WTC11 (cell line): ENCODE data around the gene SYT1. TPM values are rescaled to one million over a fixed set of nuclear protein-coding genes. Genes with fewer than 3 reads are reported as not detected.

Experiments
- ATAC-seq: fragments of 200-7000 bp; cut with Tn5 transposase; 2 replicates; pipeline ENCODE4 v1.10.0; 2021; ENCODE audit warnings: mild to moderate bottlenecking, moderate library complexity
- CTCF ChIA-PET: fragments of 300-600 bp; sonication (Branson Sonifier 250); formaldehyde crosslinking; loops from one replicate; lab custom pipeline; 2021; ENCODE audit warnings: antibody characterized with exemption; lab: Charles Lee
- POLR2A ChIA-PET: fragments of 350-600 bp; sonication (Branson Sonifier 250); formaldehyde crosslinking; loops from one replicate; lab custom pipeline; 2021; ENCODE audit warnings: antibody characterized with exemption; lab: Charles Lee
- DNase-seq: peaks from one replicate; pipeline ENCODE4 v3.0.0; 2021; ENCODE audit warnings: low spot score
- H3K27ac Mint-ChIP-seq: 2 replicates; pipeline ENCODE4 v1.8.0; 2021; ENCODE audit warnings: mixed read lengths
- H3K27me3 Mint-ChIP-seq: 2 replicates; pipeline ENCODE4 v1.8.0; 2021; ENCODE audit warnings: low read depth, mild to moderate bottlenecking, moderate library complexity, mixed read lengths
- H3K36me3 Mint-ChIP-seq: 2 replicates; pipeline ENCODE4 v1.8.0; 2021; ENCODE audit warnings: mixed read lengths
- H3K4me1 Mint-ChIP-seq: 2 replicates; pipeline ENCODE4 v1.8.0; 2022; ENCODE audit warnings: mixed read lengths
- H3K4me3 Mint-ChIP-seq: 2 replicates; pipeline ENCODE4 v1.8.0; 2021; ENCODE audit warnings: mild to moderate bottlenecking, moderate library complexity, mixed read lengths
- H3K9me3 Mint-ChIP-seq: 2 replicates; pipeline ENCODE4 v1.8.0; 2021; ENCODE audit warnings: mixed read lengths
- AR ChIP-seq: fragments of 250-450 bp; sonication (Bioruptor Pico); IDR thresholded peaks from 2 replicates; pipeline ENCODE4 v1.9.0; 2021; ENCODE audit warnings: mild to moderate bottlenecking
- ATF2 ChIP-seq: sonication (generic); formaldehyde crosslinking; IDR thresholded peaks from 2 replicates; pipeline ENCODE4 v1.8.1; 2022; ENCODE audit warnings: low read depth, missing genetic modification reagents, borderline replicate concordance
- CDX4 ChIP-seq: fragments of 250-450 bp; sonication (Bioruptor Pico); IDR thresholded peaks from 2 replicates; pipeline ENCODE4 v1.9.0; 2021; ENCODE audit warnings: moderate library complexity, mild to moderate bottlenecking, inconsistent platforms, borderline replicate concordance
- CREM ChIP-seq: sonication (generic); formaldehyde crosslinking; IDR thresholded peaks from 2 replicates; pipeline ENCODE4 v1.8.1; 2022; ENCODE audit warnings: mild to moderate bottlenecking, missing genetic modification reagents, moderate library complexity
- ELF4 ChIP-seq: sonication (generic); formaldehyde crosslinking; IDR thresholded peaks from 2 replicates; pipeline ENCODE4 v1.8.1; 2022; ENCODE audit warnings: low read depth, mild to moderate bottlenecking, moderate library complexity, missing genetic modification reagents
- EMX1 ChIP-seq: fragments of 250-450 bp; sonication (Bioruptor Pico); IDR thresholded peaks from 2 replicates; pipeline ENCODE4 v1.8.0; 2021; ENCODE audit warnings: mild to moderate bottlenecking
- ESRRA ChIP-seq: sonication (generic); formaldehyde crosslinking; IDR thresholded peaks from 2 replicates; pipeline ENCODE4 v1.8.1; 2022; ENCODE audit warnings: mild to moderate bottlenecking, missing genetic modification reagents, borderline replicate concordance
- FOXK1 ChIP-seq: sonication (generic); formaldehyde crosslinking; IDR thresholded peaks from 2 replicates; pipeline ENCODE4 v1.8.0; 2022; ENCODE audit warnings: mild to moderate bottlenecking, moderate library complexity, missing genetic modification reagents
- FOXP4 ChIP-seq: sonication (generic); formaldehyde crosslinking; IDR thresholded peaks from 2 replicates; pipeline ENCODE4 v1.8.0; 2022; ENCODE audit warnings: mild to moderate bottlenecking, missing genetic modification reagents
- MAX ChIP-seq: sonication (generic); formaldehyde crosslinking; IDR thresholded peaks from 2 replicates; pipeline ENCODE4 v1.8.0; 2022; ENCODE audit warnings: mild to moderate bottlenecking, missing genetic modification reagents
- SMAD3 ChIP-seq: sonication (generic); formaldehyde crosslinking; IDR thresholded peaks from 2 replicates; pipeline ENCODE4 v1.8.0; 2022; ENCODE audit warnings: missing genetic modification reagents, mild to moderate bottlenecking, borderline replicate concordance
- SOX15 ChIP-seq: fragments of 250-450 bp; sonication (Bioruptor Pico); IDR thresholded peaks from 2 replicates; pipeline ENCODE4 v1.9.0; 2021; ENCODE audit warnings: mild to moderate bottlenecking
- TEAD4 ChIP-seq: sonication (generic); formaldehyde crosslinking; IDR thresholded peaks from 2 replicates; pipeline ENCODE4 v1.8.0; 2022; ENCODE audit warnings: mild to moderate bottlenecking, missing genetic modification reagents
- ZNF263 ChIP-seq: sonication (generic); formaldehyde crosslinking; IDR thresholded peaks from 2 replicates; pipeline ENCODE4 v1.8.1; 2022; ENCODE audit warnings: low read depth, mild to moderate bottlenecking, moderate library complexity, missing genetic modification reagents
- ZNF512 ChIP-seq: sonication (generic); formaldehyde crosslinking; IDR thresholded peaks from 2 replicates; pipeline ENCODE4 v1.8.1; 2022; ENCODE audit warnings: missing genetic modification reagents, borderline replicate concordance
- total RNA-seq: library from RNA; stranded (reverse); gene quantifications from 3 replicates; pipeline ENCODE4 v1.2.3, GENCODE V29; 2021
- TF ChIP-seq, protein P1 (sequence below): sonication (generic); formaldehyde crosslinking; IDR thresholded peaks from 2 replicates; pipeline ENCODE4 v1.8.1; 2023; ENCODE audit warnings: mild to moderate bottlenecking, missing genetic modification reagents, moderate library complexity
- TF ChIP-seq, protein P2 (sequence below): fragments of 250-450 bp; sonication (Bioruptor Pico); conservative IDR thresholded peaks from 2 replicates; pipeline ENCODE4 v1.9.0; 2021; ENCODE audit warnings: mild to moderate bottlenecking

Gene SYT1
- total RNA-seq, 1 experiment from 2014 or later = 45.2 TPM

DNA sequence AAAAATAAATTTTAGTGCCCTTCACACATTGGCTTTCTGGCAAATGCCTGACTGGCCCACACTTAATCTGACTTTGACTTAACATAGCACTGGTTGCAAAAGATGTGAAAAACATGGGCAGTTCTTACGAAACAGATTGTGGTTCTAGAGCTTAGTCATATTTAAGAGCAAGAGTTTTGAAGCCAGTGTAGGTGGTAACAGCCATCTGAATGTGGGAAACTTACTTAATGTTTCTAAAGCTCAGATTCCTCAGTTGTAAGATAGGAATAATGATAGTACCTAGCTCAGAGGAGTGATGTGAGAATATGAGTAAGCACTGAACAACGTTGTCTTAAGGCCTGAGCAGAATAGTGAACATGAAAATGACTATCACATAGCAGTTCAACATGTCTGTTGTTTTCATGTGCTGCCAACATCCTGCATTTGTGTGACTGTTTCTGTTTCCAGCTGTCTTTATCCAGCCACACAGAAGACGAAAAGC, 262.7 kb downstream of the SYT1 start (continued):
- TF ChIP-seq EMX1 (no peak), AR (CRISPR knock-in tag) (no peak), CDX4 (CRISPR knock-in tag) (no peak), FOXP4 (no peak)

DNA sequence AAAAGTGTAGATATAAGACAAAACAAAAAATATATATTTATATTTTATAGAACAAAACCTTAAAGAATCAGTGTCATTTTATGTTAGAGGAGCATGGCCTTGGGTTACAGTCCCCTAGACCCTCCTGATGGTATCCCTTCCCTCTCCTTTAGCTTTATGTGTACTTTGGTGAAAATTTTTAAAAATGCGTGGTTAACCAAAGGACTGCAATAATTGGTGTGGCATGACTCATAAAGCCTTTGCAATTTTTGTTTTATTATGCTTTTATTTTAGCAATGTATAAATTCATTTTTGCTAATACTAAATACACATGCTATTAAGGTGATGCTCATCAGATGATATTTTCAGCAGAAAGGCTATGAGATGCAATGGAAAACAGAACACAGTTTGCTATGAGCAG, 264.4 kb downstream of the SYT1 start:
- ChIA-PET CTCF (no interaction called here), POLR2A (no interaction called here)
- no peak for TF ChIP-seq ESRRA (CRISPR knock-in tag)
- Mint-ChIP-seq H3K9me3 (no peaks in the 10 kb centered on the region), H3K4me1 (0 out of 2 replicates have a peak, but pooled peaks cover 3% of the 10 kb centered on the region), H3K27ac (no peak overlapping the region), H3K36me3 (no peaks in the 10 kb centered on the region), H3K27me3 (no peaks in the 10 kb centered on the region), H3K4me3 (no peak overlapping the region)
- DNase-seq (no peak), ATAC-seq (no peak)

DNA sequence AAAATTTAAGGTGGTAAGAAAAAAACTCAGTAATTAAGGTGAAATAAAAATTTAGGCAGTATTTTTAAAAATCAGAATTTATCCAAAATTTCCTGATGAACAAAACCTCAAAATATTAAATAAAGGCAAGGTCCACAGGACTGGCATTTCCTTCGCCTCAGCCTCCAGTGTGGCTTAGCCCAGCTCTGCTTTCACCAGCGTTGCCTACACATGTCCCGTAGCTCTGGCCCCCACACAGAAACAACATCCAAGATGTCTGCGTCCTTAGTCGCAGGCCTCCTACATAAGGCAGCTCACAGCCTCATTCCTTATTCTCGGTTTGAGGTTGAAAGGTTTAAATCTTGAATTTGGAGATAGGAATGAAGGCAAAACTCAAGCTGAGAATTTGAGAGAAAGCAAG, 274.3 kb downstream of the SYT1 start:
- H3K4me1 Mint-ChIP-seq = peaks cover 5% of the 10 kb centered on the region
- ATAC-seq (no peak), DNase-seq (no peak)
- ChIA-PET CTCF (interaction anchor here (0.6 kb wide), 1 partner anchor 16 kb away, joined by 3 read pairs; no protein-coding TSS in a partner anchor), POLR2A (no interaction called here)
- no peaks in the 10 kb centered on the region for H3K9me3 Mint-ChIP-seq
- H3K4me3 Mint-ChIP-seq = no peak overlapping the region
- no peak overlapping the region for H3K27ac Mint-ChIP-seq
- no peaks in the 10 kb centered on the region for H3K36me3 Mint-ChIP-seq
- H3K27me3 Mint-ChIP-seq = no peaks in the 10 kb centered on the region
- TF ChIP-seq ZNF512 (CRISPR knock-in tag) = no peak
- TF ChIP-seq, protein P1, sequence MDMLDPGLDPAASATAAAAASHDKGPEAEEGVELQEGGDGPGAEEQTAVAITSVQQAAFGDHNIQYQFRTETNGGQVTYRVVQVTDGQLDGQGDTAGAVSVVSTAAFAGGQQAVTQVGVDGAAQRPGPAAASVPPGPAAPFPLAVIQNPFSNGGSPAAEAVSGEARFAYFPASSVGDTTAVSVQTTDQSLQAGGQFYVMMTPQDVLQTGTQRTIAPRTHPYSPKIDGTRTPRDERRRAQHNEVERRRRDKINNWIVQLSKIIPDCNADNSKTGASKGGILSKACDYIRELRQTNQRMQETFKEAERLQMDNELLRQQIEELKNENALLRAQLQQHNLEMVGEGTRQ (CRISPR knock-in tag) = no peak
- TF ChIP-seq TEAD4 = no peak
- TF ChIP-seq FOXK1 = no peak
- TF ChIP-seq ELF4 (CRISPR knock-in tag) = no peak
- no peak for TF ChIP-seq AR (CRISPR knock-in tag)
- TF ChIP-seq SMAD3 (CRISPR knock-in tag) = no peak
- TF ChIP-seq, protein P2, sequence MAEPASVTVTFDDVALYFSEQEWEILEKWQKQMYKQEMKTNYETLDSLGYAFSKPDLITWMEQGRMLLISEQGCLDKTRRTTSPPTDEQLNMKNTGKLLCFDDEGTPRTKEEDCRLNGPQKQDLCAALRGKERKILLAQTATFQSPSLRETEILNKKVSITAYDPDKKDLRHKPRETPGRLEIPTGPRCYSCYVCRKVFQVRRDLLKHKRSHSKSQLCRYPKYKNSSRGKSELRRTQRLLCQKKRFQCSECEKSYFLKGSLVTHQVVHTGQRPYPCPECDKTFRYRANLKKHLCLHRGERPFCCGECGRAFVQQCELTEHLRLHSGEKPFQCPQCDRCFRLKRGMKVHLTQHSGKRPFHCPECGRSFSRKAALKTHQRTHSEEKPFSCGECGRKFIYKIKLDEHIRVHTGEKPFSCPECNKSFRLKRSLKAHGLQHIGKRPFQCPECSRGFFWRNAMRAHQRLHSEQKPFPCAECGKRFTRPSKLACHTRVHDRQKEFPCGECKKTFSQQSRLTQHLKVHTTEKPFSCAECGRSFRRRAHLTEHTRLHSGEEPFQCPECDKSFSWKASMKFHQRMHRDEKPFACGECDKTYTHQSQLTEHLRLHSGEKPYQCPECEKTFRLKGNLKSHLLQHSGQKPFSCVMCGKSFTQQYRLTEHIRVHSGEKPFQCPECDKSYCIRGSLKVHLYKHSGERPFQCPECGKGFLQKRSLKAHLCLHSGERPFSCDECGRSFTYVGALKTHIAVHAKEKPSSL (CRISPR knock-in tag) = no peak
- TF ChIP-seq SOX15 (CRISPR knock-in tag) = no peak
- TF ChIP-seq MAX = no peak
- TF ChIP-seq CREM = no peak
- no peak for TF ChIP-seq ATF2 (CRISPR knock-in tag)
- no peak for TF ChIP-seq ZNF263 (CRISPR knock-in tag)
